CD4-positive, alpha-beta T cell treated with Interleukin-17A for 4 hours (primary cell): ENCODE measurements around the gene POTEF.
"Not testable (repeated sequence)": the region's sequence is repeated elsewhere in the genome, so short reads cannot be mapped to it uniquely, and the experiment has no call there.

Source experiments
- DNase-seq: peaks from one replicate; pipeline ENCODE4 v3.0.0-alpha.2; 2020; ENCODE audit warnings: mixed read lengths

POTEF gene

GRCh38 chr2:130129120-130129829 lies at the start of gene POTEF:
TSS of gene POTEF (minus strand) at chr2:130129222. CDS start at chr2:130120515, 8,707 bp downstream.
- not testable (repeated sequence) for DNase-seq

GRCh38 chr2:130174866-130175265 lies 45.8 kb upstream of the POTEF start:
- DNase-seq: not testable (repeated sequence)

- DNase-seq: no peak
Observed at GRCh38 chr2:130169896-130170295, 40.9 kb upstream of the POTEF start.

- DNase-seq: not testable (repeated sequence)
Observed at GRCh38 chr2:130169163-130169562, 40.1 kb upstream of the POTEF start.

GRCh38 chr2:130166611-130167010 lies 37.6 kb upstream of the POTEF start:
- not testable (repeated sequence) for DNase-seq

GRCh38 chr2:130165293-130166016 lies 36.4 kb upstream of the POTEF start:
- DNase-seq: no peak

- DNase-seq: no peak
Observed at GRCh38 chr2:130162968-130163367, 33.9 kb upstream of the POTEF start.

GRCh38 chr2:130162486-130162885 lies 33.5 kb upstream of the POTEF start:
- not testable (repeated sequence) for DNase-seq

GRCh38 chr2:130160838-130161705 lies 32.0 kb upstream of the POTEF start:
- DNase-seq: not testable (repeated sequence)

- DNase-seq: no peak
Observed at GRCh38 chr2:130160131-130160530, 31.1 kb upstream of the POTEF start.

GRCh38 chr2:130159376-130159775 lies 30.4 kb upstream of the POTEF start:
- DNase-seq: not testable (repeated sequence)

- DNase-seq: no peak
Observed at GRCh38 chr2:130158631-130159030, 29.6 kb upstream of the POTEF start.

GRCh38 chr2:130157825-130158514 lies 28.9 kb upstream of the POTEF start:
- not testable (repeated sequence) for DNase-seq

- not testable (repeated sequence) for DNase-seq
Observed at GRCh38 chr2:130157354-130157753, 28.3 kb upstream of the POTEF start.

GRCh38 chr2:130156624-130157004 lies 27.6 kb upstream of the POTEF start:
- DNase-seq: no peak

GRCh38 chr2:130155956-130156623 lies 27.1 kb upstream of the POTEF start:
- peak; percentile 17 for DNase-seq

- DNase-seq: no peak
Observed at GRCh38 chr2:130154773-130155765, 26.0 kb upstream of the POTEF start.

- not testable (repeated sequence) for DNase-seq
Observed at GRCh38 chr2:130154423-130154770, 25.4 kb upstream of the POTEF start.

GRCh38 chr2:130153721-130154422 lies 24.9 kb upstream of the POTEF start:
- not testable (repeated sequence) for DNase-seq
